Measurements from ENCODE around the gene PPIE. TPM values are rescaled to one million over a fixed set of nuclear protein-coding genes. Genes with fewer than 3 reads are reported as not detected.
A peak's percentile ranks its signal among the peaks of the same experiment; 100 is the strongest.

PPIE gene
- polyA plus RNA-seq, 4 donors: 39.7 to 72.5 (median 55.6) TPM

DNA sequence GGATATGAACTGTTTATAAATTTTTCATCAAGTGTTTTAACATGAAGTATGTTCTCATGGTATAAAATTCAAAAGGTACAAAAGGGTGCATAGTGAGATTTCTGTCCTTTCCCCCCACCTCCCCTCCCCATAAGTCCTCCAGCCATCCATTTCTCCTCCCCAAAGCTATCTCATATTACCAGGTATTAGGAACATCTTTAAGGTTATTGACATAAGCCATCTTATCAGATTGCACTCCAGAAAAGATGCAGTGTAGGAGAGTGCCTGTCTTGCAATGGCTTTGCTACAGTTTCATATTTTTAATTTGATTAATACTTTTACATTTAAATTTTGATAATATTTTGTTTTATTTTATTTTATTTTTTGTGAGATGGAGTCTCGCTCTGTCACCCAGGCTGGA, 33.9 kb upstream of the PPIE start:
- Histone ChIP-seq H3K4me1 (ENCODE audit: control insufficient read depth in 3 of 3, insufficient read depth in 2 of 3, low read depth in 1 of 3, low read length in 2 of 3) (peaks cover 0 to 23% (median 1%) of the 10 kb centered on the region in 3 donors), H3K27me3 (ENCODE audit: control insufficient read depth in 3 of 3, insufficient read depth in 3 of 3, low read length in 3 of 3) (peaks cover 0 to 5% (median 0%) of the 10 kb centered on the region in 3 donors), H3K9me3 (ENCODE audit: control insufficient read depth in 2 of 2, insufficient read depth in 1 of 2, low read depth in 1 of 2, low read length in 1 of 2) (no peaks in the 10 kb centered on the region), H3K27ac (ENCODE audit: low read depth in 1 of 3, low read length in 2 of 3) (no peak overlapping the region), H3K4me3 (ENCODE audit: low read depth in 1 of 3, low read length in 3 of 3) (no peak overlapping the region), H3K36me3 (ENCODE audit: control insufficient read depth in 3 of 3, insufficient read depth in 2 of 3, low read depth in 1 of 3, low read length in 3 of 3) (no peaks in the 10 kb centered on the region)
- WGBS, 3 donors: 90 to 100% (median 94%) methylated on average over 1 of the region's 1 CpG
- FAIRE-seq (no peak), DNase-seq (no peak)

DNA sequence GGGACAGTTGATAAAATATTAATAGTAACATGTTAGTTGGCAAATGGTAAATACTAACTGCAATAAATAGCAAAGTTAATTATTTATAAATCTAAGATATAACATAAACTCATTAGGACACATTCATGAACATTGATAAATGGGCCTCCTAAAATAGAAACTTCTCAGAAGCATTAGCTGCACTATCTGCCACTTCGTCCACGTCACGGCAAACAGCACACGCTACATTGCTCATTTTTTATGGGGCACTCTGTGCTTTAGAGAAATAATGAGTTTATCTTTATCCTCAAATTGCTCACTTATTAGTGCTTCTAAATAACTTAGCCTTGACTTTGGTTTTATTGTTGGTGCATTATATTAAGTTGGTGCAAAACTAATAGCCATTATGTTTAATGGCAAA, 31.2 kb upstream of the PPIE start:
- DNase-seq (peak; percentile 12 to 80), FAIRE-seq (peak; percentile 5)
- no peak overlapping the region for H3K27ac ChIP-seq (ENCODE audit: low read depth in 1 of 3, low read length in 2 of 3)
- no peaks in the 10 kb centered on the region for H3K9me3 ChIP-seq (ENCODE audit: control insufficient read depth in 2 of 2, insufficient read depth in 1 of 2, low read depth in 1 of 2, low read length in 1 of 2)
- H3K36me3 ChIP-seq (ENCODE audit: control insufficient read depth in 3 of 3, insufficient read depth in 2 of 3, low read depth in 1 of 3, low read length in 3 of 3): no peaks in the 10 kb centered on the region
- WGBS, 3 donors: 25 to 59% (median 53%) methylated on average over 4 of the region's 4 CpGs
- H3K4me3 ChIP-seq (ENCODE audit: low read depth in 1 of 3, low read length in 3 of 3): no peak overlapping the region
- peaks cover 0 to 3% (median 0%) of the 10 kb centered on the region in 3 donors for H3K27me3 ChIP-seq (ENCODE audit: control insufficient read depth in 3 of 3, insufficient read depth in 3 of 3, low read length in 3 of 3)
- peaks cover 0 to 7% (median 4%) of the 10 kb centered on the region in 3 donors for H3K4me1 ChIP-seq (ENCODE audit: control insufficient read depth in 3 of 3, insufficient read depth in 2 of 3, low read depth in 1 of 3, low read length in 2 of 3)

DNA sequence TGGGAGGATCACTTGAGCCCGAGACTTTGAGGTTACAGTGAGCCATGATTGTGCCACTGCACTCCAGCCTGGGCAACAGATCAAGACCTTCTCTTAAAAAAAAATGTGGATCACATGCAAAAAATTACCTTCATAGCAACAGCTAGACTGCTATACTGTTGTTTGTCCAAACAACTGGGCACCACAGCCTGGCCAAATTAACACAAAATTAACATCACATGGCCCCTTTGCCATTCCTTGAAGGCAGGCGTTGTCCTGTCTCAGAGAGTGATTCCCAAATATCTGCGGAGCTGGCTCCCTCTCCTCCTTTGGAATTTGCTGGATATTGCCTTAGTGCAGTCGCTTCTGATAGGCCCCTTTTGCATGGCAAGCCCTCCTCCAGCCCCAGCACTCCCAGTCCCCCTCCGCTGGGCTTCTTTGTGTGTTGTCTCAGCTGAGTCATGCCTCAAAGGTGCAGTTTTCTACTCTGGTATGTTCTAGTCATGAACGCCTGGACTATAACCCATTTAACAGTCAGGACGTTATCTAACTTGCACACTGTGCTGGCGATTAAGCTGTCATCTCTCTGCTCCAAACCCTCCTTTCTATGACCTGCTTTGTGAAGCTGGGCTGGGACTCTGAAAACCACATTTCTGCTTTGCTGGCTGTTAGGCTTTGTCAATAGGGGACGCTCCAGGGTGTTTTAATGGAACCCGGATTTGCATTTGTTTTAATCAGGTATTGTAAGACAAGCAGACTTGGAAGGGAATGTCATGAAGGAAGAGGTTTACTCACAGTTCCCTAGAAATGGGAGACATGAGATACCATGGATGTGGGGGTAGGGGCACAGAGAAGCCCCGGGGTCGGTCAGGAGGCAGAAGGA, 27.3 kb upstream of the PPIE start:
- no peaks in the 10 kb centered on the region for H3K9me3 ChIP-seq (ENCODE audit: control insufficient read depth in 2 of 2, insufficient read depth in 1 of 2, low read depth in 1 of 2, low read length in 1 of 2)
- H3K36me3 ChIP-seq (ENCODE audit: control insufficient read depth in 3 of 3, insufficient read depth in 2 of 3, low read depth in 1 of 3, low read length in 3 of 3): no peaks in the 10 kb centered on the region
- H3K27me3 ChIP-seq (ENCODE audit: control insufficient read depth in 3 of 3, insufficient read depth in 3 of 3, low read length in 3 of 3): peaks cover 0 to 10% (median 6%) of the 10 kb centered on the region in 3 donors
- no peak overlapping the region for H3K4me3 ChIP-seq (ENCODE audit: low read depth in 1 of 3, low read length in 3 of 3)
- H3K27ac ChIP-seq (ENCODE audit: low read depth in 1 of 3, low read length in 2 of 3): no peak overlapping the region
- DNase-seq (peak; percentile 65 to 81), FAIRE-seq (no peak)
- WGBS, 3 donors: 54 to 68% (median 59%) methylated on average over 12 of the region's 12 CpGs
- H3K4me1 ChIP-seq (ENCODE audit: control insufficient read depth in 3 of 3, insufficient read depth in 2 of 3, low read depth in 1 of 3, low read length in 2 of 3): peaks cover 0 to 7% (median 4%) of the 10 kb centered on the region in 3 donors

DNA sequence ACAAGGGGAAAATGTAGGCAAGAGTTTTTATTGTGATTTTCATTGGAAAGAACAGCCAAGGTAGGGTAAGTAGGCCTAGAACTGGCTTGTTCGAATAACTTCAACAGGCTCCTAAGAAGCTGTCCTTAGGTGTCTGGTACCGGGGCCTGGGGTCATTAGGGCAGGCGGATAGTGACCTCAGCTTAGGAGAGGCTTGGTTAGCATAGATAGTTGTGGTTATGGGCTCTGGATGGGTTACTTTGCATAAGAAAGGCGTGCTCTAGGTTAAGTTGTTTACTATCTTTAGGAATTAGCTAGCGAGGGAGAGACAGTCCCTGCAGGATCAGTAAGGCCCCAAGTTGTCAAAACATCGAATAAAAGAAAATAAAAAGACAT, 26.7 kb upstream of the PPIE start:
- Histone ChIP-seq H3K9me3 (ENCODE audit: control insufficient read depth in 2 of 2, insufficient read depth in 1 of 2, low read depth in 1 of 2, low read length in 1 of 2) (no peaks in the 10 kb centered on the region), H3K27ac (ENCODE audit: low read depth in 1 of 3, low read length in 2 of 3) (no peak overlapping the region), H3K36me3 (ENCODE audit: control insufficient read depth in 3 of 3, insufficient read depth in 2 of 3, low read depth in 1 of 3, low read length in 3 of 3) (no peaks in the 10 kb centered on the region), H3K4me1 (ENCODE audit: control insufficient read depth in 3 of 3, insufficient read depth in 2 of 3, low read depth in 1 of 3, low read length in 2 of 3) (peaks cover 0 to 7% (median 4%) of the 10 kb centered on the region in 3 donors), H3K4me3 (ENCODE audit: low read depth in 1 of 3, low read length in 3 of 3) (no peak overlapping the region), H3K27me3 (ENCODE audit: control insufficient read depth in 3 of 3, insufficient read depth in 3 of 3, low read length in 3 of 3) (peaks cover 0 to 13% (median 6%) of the 10 kb centered on the region in 3 donors)
- FAIRE-seq (no peak), DNase-seq (no peak)
- WGBS, 3 donors: 79 to 90% (median 85%) methylated on average over 6 of the region's 6 CpGs

DNA sequence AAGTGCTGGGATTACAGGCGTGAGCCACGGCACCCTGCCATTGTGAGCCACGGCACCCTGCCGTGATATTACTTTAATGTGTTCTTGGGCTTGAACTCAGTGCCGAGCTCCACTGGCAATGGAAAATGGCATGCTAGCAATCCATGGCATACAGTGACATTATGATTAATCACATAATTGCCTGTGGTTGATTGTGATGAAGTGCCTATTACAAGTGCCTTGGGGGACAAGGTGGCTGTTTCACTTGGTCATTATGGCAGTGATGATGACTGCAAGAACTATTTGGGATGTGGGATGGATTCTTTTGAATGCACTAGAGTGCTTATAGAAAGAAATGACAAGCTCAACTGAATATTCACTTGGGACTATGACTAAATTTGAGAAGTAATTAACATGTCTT, 25.1 kb upstream of the PPIE start:
- Histone ChIP-seq H3K36me3 (ENCODE audit: control insufficient read depth in 3 of 3, insufficient read depth in 2 of 3, low read depth in 1 of 3, low read length in 3 of 3) (no peaks in the 10 kb centered on the region), H3K4me1 (ENCODE audit: control insufficient read depth in 3 of 3, insufficient read depth in 2 of 3, low read depth in 1 of 3, low read length in 2 of 3) (peaks cover 0 to 3% (median 2%) of the 10 kb centered on the region in 3 donors), H3K27ac (ENCODE audit: low read depth in 1 of 3, low read length in 2 of 3) (no peak overlapping the region), H3K4me3 (ENCODE audit: low read depth in 1 of 3, low read length in 3 of 3) (no peak overlapping the region), H3K9me3 (ENCODE audit: control insufficient read depth in 2 of 2, insufficient read depth in 1 of 2, low read depth in 1 of 2, low read length in 1 of 2) (no peaks in the 10 kb centered on the region), H3K27me3 (ENCODE audit: control insufficient read depth in 3 of 3, insufficient read depth in 3 of 3, low read length in 3 of 3) (peaks cover 0 to 26% (median 6%) of the 10 kb centered on the region in 3 donors)
- DNase-seq (no peak), FAIRE-seq (no peak)
- 93 to 94% (median 93%) methylated on average over 5 of the region's 5 CpGs for WGBS, 3 donors

DNA sequence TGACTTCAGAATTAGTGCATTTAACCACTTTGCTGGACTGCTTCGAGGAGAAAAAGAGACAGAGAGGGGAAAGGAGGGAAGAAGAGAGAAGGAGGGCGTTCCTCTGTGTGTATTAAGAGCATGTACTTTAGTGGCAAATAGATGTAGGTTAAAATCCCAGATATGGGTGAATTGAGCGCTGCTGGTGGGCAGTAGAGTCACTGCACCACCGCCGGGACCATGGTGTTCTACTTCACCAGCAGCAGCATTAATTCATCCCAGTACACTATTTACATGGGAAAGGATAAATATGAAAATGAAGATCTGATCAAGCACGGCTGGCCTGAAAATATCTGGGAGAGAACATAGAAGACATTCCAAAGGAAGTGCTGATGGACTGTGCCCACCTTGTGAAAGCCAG, 20.9 kb upstream of the PPIE start:
- Histone ChIP-seq H3K36me3 (ENCODE audit: control insufficient read depth in 3 of 3, insufficient read depth in 2 of 3, low read depth in 1 of 3, low read length in 3 of 3) (no peaks in the 10 kb centered on the region), H3K9me3 (ENCODE audit: control insufficient read depth in 2 of 2, insufficient read depth in 1 of 2, low read depth in 1 of 2, low read length in 1 of 2) (no peaks in the 10 kb centered on the region), H3K27ac (ENCODE audit: low read depth in 1 of 3, low read length in 2 of 3) (no peak overlapping the region), H3K27me3 (ENCODE audit: control insufficient read depth in 3 of 3, insufficient read depth in 3 of 3, low read length in 3 of 3) (peaks cover 0 to 35% (median 2%) of the 10 kb centered on the region in 3 donors), H3K4me1 (ENCODE audit: control insufficient read depth in 3 of 3, insufficient read depth in 2 of 3, low read depth in 1 of 3, low read length in 2 of 3) (no peaks in the 10 kb centered on the region), H3K4me3 (ENCODE audit: low read depth in 1 of 3, low read length in 3 of 3) (no peak overlapping the region)
- FAIRE-seq (no peak), DNase-seq (no peak)
- 45 to 58% (median 57%) methylated on average over 6 of the region's 6 CpGs for WGBS, 3 donors

DNA sequence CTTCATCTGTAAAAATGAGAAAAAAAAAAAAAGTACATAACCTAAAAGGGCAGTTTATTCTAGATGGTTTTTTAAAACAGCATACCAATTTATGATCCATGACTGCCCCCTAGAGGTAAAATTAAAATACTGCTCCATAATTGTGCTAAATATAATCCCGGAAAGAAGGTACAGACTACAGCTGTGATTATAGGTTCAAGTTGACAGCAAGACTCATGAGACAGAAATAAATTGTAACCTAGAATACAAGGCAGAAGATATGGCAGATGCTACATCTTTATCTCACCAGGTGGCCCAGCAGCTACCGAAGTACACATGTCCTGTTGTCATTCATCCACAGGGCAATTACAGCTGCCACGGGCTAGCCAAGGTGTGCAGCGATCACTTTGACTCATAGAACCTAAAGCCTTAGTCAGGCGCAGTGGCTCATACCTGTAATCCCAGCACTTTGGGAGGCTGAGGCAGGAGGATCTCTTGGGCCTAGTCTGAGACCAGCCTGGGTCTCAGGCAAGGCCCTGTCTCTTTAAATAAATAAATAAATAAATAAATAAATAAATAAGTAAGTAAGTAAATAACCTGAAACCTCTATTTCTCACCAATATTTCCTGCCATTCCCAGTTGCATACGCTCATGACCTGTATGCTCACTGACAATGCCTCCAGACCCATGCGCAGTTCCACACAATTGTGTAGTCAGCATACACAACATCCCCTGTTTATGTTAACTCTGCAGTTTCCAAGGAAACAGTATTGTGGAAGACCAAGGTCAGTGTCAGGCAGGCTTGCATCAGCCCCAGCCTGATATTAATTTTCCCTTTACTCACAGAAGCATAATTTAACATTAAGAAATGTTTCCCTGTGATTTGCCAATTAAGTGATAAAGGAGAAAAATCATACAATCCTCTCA, 18.3 kb upstream of the PPIE start:
- DNase-seq: peak; percentile 79 to 80
- no peaks in the 10 kb centered on the region for H3K36me3 ChIP-seq (ENCODE audit: control insufficient read depth in 3 of 3, insufficient read depth in 2 of 3, low read depth in 1 of 3, low read length in 3 of 3)
- H3K27me3 ChIP-seq (ENCODE audit: control insufficient read depth in 3 of 3, insufficient read depth in 3 of 3, low read length in 3 of 3): peaks cover 0 to 35% (median 0%) of the 10 kb centered on the region in 3 donors
- H3K4me3 ChIP-seq (ENCODE audit: low read depth in 1 of 3, low read length in 3 of 3): no peak overlapping the region
- FAIRE-seq: peak; percentile 96
- no peaks in the 10 kb centered on the region for H3K4me1 ChIP-seq (ENCODE audit: control insufficient read depth in 3 of 3, insufficient read depth in 2 of 3, low read depth in 1 of 3, low read length in 2 of 3)
- H3K27ac ChIP-seq (ENCODE audit: low read depth in 1 of 3, low read length in 2 of 3): no peak overlapping the region
- no peaks in the 10 kb centered on the region for H3K9me3 ChIP-seq (ENCODE audit: control insufficient read depth in 2 of 2, insufficient read depth in 1 of 2, low read depth in 1 of 2, low read length in 1 of 2)
- 38 to 47% (median 38%) methylated on average over 7 of the region's 7 CpGs for WGBS, 3 donors

DNA sequence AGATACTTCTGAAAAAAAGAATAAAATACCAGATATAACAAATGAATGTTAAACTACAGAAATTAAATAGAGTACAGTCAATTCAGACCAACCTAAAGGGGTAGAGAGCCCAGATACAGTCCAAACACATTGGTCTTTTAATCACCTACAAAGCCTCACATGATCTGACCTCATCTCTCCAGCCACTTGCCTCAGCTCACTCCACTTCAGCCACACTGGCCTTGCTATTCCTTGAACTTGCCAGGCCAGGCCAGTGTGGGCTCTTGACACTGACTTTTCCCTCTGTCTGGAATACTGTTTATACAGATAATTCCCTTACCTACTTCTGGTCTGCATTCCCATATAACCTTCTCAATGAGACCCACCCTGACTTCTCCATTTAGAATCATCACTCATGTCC, 17.0 kb upstream of the PPIE start:
- H3K4me3 ChIP-seq (ENCODE audit: low read depth in 1 of 3, low read length in 3 of 3): no peak overlapping the region
- H3K27me3 ChIP-seq (ENCODE audit: control insufficient read depth in 3 of 3, insufficient read depth in 3 of 3, low read length in 3 of 3): peaks cover 0 to 42% (median 0%) of the 10 kb centered on the region in 3 donors
- no peak for FAIRE-seq

More for the DNA sequence above, 17.0 kb upstream of the PPIE start:
- H3K36me3 ChIP-seq (ENCODE audit: control insufficient read depth in 3 of 3, insufficient read depth in 2 of 3, low read depth in 1 of 3, low read length in 3 of 3): no peaks in the 10 kb centered on the region
- DNase-seq: no peak
- no peak overlapping the region for H3K27ac ChIP-seq (ENCODE audit: low read depth in 1 of 3, low read length in 2 of 3)
- H3K9me3 ChIP-seq (ENCODE audit: control insufficient read depth in 2 of 2, insufficient read depth in 1 of 2, low read depth in 1 of 2, low read length in 1 of 2): no peaks in the 10 kb centered on the region
- H3K4me1 ChIP-seq (ENCODE audit: control insufficient read depth in 3 of 3, insufficient read depth in 2 of 3, low read depth in 1 of 3, low read length in 2 of 3): no peaks in the 10 kb centered on the region

Data from small intestine (tissue), 7 donors.